Measurements from ENCODE around the gene TNFSF15. TPM values are rescaled to one million over a fixed set of nuclear protein-coding genes. Genes with fewer than 3 reads are reported as not detected.

The TNFSF15 gene
- 3.0 and 3.4 TPM in 2 replicates for total RNA-seq

GRCh38 chr9:114805670-114806525 lies at the start of gene TNFSF15:
Gene TNFSF15, minus strand, starts transcription at chr9:114806039. Its CDS starts 27 bp downstream, at chr9:114806012.

Other genes starting within 250 kb of the TNFSF15 start
- gene ATP6V1G1, start 218.3 kb downstream of the TNFSF15 start, total RNA-seq: 114 and 162 TPM in 2 replicates
- 5.0 and 12.7 TPM in 2 replicates for gene TMEM268, start 194.7 kb downstream of the TNFSF15 start, total RNA-seq
- gene TEX53, start 148.2 kb downstream of the TNFSF15 start, total RNA-seq: not detected in 2 replicates
- not detected in 2 replicates for gene TEX48, start 123.8 kb downstream of the TNFSF15 start, total RNA-seq
- not detected in 2 replicates for gene TNFSF8, start 124.6 kb upstream of the TNFSF15 start, total RNA-seq